Left kidney (tissue), 2 donors: ENCODE measurements around the gene ARL4A. TPM values are rescaled to one million over a fixed set of nuclear protein-coding genes. Genes with fewer than 3 reads are reported as not detected.

Experiments used
- DNase-seq: peaks from one replicate; pipeline ENCODE4 v3.0.0-alpha.2; 2013
- polyA plus RNA-seq: library from polyadenylated mRNA; unstranded; fragments of 120-200 nt; gene quantifications from one replicate; pipeline ENCODE4 v1.2.1, GENCODE V29; 2013; ENCODE audit not compliant: insufficient read length

The ARL4A gene
- polyA plus RNA-seq, 1 donor: 29.3 TPM

DNA sequence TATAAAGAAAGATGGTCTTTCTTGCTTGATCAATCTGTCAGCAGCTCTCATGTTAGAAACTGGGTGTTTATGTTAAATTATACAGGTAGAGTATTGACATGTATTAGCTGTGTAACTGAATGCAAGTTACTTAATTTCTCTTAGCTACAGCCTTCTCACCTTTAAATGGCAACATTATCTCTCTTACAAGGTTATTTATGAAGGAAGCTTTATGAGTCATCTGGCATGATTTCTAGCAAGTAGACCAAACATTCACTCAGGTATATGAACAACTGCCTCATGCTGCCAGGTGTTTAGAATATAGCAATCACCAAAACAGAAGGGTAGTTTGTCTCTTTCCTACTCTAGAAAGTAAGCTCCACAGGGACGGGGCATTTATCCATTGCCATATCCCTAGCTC, 8.5 kb downstream of the ARL4A start:
- no peak for DNase-seq

DNA sequence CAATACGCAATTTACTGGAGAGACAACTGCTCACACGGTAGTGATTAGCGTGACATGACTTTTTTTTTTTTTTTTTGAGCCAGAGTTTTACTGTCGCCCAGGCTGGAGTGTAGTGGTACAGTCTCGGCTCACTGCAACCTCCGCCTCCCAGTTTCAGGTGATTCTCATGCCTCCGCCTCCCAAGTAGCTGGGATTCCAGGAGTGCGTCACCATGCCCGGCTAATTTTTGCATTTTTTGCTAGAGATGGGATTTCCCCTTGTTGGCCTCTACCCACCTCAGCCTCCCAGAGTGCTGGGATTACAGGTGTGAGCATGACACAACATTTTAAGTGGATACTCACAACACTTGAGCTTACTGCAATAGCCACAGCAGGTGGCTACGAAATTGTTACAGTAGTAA, 11.9 kb downstream of the ARL4A start:
- DNase-seq: no peak

DNA sequence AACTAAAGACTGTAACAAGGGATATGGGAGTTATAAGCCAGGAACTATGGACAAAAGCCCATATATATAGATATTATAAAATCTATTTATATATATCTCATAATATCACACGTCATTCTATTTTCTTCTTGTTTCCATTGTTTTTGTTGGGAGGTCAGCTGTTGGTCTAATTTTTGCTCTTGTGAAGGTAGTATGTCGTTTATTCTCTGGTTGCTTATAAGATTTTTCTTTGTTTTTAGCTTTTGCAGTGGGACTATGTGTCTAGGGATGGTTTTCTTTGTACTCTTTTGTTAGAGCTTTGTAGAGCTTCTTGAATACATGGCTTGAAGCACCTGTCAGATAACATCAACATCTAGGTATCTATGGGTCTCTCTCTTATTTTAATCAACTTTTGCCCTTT, 14.0 kb downstream of the ARL4A start:
- no peak for DNase-seq

DNA sequence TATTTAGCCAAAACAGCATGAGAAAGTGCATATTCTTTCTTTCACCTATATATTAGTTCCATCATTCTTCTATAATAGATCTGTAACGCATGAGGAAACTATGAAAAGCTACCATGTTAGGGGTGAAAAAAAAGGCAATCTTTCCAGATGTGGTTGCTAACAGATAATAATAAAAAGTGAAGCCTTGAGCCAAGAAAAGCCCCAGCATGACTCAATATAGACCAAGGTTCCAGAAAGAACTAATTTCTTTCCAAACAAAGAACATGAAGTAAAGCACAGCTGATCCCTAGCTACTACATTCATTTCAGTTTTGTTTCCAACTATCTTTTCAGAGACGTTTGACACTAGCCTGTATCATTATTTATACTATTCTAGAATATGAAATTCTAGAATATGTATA, 16.4 kb downstream of the ARL4A start:
- DNase-seq: no peak

DNA sequence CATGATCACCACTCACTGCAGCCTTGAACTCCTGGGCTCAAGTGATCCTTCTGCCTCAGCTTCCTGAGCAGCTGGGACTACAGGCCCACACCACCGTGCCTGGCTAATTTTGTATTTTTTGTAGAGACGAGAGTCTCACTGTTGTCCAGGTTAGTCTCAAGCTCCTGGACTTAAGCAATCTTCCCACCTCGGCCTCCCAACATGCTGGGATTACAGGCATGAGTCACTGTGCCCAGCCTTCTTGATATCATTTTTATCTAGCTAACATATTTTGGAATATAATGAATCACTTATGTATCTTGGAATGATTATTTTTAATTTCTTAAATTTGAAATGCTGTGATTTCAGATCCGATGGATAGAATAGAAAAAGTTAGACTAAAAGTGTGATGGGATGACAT, 18.4 kb downstream of the ARL4A start:
- DNase-seq: no peak

DNA sequence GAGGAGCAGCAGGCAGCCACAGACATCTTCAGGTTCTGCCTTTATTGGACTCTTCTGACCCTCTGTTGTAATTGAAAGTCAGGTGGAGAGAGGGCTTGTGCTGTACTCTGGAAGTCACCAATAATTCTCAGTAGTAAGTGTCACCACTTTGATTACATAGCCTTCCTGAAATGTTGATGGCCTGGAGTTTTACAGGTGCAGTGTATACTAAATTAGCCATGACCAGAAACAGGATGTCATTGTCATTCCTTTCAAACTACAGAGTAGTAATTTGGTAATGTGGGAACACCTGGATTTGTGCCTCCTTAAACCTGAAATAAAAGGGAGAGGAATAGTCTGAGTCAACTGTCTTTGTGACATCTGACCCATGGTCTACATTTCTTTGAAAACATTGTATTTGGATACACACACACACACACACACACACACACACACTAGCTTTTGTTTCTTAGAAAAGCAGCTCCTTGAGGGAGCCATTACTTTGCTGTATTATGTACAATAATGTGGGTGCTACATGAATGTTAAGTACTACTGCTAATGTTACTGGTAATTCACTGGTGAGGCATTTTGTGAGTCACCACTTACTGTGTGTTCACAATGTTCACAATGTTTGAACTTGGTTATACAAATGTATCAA, 19.6 kb downstream of the ARL4A start:
- no peak for DNase-seq

DNA sequence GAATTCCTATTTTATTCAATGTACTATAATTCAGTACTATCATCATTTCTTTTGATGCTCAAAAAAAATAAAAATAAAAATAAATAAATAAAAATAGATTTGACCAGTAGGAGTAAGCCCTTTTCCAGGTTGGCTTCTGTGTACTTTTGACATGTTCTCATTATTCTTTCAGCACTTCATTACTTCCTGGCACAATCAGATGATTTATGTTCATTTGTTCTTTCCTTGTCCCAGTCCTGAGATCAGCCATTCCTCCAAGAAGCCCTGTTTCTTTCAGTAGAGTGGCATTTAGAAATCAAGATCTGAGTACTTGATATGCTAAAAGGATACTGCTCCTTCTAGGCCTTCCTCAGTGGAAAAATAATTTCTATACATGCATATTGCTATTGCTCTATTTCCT, 20.9 kb downstream of the ARL4A start:
- no peak for DNase-seq

DNA sequence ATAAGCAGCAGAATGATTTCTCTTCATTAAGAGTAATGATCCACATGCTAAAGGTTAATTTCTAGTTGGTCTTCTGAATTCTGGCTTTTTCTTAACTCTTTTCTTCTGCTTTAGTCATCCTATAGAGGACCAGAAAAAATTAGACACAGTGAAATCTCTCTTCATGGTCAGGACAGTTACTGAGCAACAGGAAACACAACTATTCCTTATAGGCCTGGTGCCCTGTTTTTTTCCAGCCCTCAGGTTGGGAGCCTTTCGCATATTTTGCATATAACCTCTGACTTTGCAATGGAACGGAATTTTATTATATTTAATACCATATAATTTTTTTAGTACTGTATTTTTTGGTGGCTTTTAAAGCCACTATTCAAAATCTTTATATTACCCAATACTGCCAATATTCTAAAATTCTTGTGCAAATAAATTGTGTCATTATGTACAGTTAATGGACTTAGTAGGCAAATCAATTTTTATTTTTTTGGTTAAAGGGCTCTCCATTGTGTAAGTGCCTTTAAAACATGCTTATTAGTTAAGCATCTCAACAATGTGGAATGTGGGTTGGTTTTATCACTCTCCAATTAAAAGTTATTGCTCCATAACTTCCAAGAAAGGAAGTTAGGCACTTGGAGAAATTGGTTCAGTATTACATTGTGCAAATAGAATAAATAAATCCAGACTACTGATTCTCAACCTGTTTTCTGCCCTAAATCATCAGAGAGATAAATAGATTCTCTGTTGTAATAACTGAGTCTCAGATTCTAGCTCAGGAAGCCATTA, 22.5 kb downstream of the ARL4A start:
- DNase-seq: no peak

DNA sequence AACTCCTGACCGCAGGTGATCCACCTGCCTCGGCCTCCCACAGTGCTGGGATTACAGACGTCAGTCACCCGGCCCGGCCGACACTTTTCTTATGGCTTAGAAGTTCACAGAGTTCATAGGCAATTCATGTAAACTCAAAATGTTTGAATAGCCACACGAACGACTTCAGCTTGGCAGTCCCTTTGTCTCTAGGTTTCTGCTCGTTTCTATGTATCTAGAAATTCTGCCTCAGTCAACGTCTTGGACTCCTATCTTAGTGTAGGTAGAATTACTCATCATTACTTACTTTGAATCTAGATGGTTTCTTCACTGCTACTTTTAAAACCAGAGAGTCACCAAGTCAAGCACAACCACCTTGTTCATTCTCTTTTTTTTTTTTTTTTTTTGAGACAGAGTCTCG, 23.7 kb downstream of the ARL4A start:
- no peak for DNase-seq

DNA sequence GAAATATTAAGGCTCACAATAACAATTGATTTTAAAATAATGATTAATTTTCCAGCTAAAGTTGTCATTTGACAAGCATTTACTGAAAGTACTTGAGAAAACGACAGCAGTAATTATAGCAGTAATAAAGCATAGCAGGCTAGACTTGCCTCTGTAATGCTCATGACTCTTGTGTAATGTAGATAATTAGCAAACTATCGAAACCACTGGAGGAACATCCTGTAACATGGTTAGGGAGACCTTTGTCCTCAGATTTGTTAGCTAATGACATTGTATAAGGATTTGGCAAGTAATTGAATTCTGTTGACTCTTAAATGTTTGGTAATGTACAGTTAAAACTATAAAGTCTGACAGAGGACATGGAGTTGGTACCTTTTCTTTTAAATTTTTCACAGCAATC, 24.8 kb downstream of the ARL4A start:
- DNase-seq: no peak

DNA sequence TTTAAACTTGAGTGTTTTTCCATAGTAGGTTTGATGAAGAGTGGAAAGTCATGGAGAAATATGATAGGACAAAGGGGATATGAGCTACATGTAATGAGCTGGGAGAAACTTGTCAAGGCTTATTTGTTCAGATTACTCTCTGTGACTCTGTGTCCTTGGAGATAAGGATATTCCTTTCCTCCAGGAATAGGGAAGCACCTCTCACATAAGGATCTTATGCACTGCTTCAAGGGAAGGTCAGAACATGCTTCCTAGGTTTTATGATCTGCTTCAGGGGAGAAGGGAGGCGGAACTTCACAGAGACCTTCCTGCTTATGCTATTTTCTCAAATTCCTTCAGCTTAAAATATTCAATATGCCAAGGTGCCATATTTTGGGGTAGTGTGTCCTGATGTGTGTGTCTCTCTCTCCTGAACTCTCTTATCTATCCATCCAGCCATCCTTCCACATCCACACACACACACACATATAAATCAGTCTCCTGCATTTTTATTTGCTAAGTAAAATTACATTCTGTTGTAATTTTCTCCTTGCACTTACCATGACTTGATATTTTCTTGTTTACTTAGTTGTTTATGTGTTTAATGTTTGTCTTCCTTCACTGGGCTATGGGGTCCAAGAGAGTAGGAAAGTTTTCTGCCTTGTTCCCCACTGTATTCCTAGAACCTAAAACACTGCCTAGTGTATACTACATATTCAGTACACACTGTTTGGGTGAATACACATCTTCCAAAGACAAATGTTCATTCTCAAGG, 26.4 kb downstream of the ARL4A start:
- DNase-seq: no peak

DNA sequence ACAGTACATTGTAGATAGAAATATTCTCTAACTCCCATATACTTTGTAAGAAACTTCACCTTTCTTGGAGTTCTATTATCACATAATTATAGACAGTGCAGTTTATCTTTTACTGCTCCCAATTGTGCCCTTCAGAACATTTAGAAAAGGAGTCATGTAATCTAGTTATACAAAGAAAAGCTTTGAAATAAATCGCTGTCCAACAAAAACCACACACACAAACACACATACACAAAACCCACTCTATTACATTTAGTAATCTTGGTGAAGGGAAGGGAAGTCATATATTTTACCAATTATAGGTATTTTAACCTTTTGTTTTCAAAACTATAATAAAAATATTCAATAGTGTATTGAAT, 26.9 kb downstream of the ARL4A start:
- DNase-seq: no peak

DNA sequence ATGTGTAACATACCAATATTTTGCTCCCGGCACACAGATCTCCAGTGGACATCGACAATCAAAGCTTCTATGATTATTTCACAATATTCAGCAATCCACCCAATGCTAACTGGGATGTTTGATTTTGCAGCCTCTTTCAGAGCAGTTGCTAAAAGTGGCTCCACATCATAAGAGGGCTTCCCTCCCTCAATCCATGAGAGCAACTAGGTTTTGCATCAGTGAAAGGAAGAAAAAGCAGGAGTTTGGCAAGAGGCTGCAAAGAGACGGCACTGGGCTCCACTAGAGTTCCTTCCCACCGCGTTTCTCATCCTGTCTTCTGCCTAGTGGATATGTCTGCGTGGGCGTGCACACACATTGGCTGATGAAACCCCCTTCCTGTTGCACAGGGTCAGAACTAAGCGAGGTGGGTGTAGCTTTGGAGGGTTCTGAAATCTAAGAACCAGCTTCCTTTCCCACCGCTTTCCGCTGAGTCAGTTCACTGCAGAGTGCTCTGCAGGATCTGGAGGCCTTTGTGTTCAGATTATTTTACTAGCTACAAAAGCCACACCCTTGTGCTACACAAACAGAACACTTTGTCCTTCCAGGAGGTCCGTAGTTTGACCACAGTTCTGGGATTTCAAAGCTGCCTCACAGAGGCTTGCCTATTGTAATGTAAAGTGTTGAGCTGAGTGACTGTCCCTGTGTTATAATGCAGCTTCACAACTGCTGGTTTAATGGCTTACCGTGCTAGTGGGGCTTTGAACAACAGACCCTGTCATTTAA, 28.1 kb downstream of the ARL4A start:
- DNase-seq: peak; percentile 44

DNA sequence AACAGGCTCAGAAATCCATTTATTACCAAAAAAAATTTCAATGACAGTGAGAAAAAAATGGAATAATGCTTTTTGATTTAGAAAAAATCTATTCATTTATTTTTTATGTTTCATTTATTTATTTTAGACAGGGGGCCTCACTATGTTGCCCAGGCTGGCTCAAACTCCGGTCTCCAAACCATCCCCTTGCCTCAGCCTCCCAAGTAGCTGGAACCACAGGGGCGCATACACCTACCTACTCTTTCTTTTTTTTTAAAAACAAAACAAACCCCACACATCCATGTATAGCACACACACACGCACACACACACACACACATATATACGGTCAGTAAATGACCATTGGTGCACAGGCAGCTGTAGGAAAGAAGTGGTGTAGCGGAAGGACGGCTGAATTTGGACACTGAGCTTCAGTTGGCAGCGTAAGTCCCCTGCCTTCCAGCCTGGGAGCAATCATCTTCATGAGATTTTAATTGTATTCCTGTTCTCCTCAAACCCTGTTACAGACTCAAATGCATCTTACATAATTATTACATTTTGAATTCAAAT, 28.8 kb downstream of the ARL4A start:
- DNase-seq: no peak

DNA sequence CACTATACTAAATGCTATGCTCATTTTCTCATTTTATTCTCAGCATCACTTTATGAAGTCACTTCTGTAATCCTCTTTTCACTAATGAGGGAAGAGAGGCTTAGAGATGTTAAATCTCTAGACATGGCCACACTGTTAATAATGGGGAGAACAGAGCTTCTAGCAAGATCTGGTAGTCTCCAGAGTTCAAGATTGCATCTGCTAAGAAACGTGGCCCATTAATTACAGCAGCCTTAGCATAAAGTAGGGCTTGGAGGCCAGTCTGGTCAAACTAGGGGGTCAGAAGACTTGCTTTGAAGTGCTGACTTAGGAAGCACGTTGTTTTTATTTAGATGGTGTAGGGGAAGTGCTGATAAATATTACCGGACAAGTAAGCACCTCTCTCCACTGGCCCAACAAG, 29.3 kb downstream of the ARL4A start:
- no peak for DNase-seq

DNA sequence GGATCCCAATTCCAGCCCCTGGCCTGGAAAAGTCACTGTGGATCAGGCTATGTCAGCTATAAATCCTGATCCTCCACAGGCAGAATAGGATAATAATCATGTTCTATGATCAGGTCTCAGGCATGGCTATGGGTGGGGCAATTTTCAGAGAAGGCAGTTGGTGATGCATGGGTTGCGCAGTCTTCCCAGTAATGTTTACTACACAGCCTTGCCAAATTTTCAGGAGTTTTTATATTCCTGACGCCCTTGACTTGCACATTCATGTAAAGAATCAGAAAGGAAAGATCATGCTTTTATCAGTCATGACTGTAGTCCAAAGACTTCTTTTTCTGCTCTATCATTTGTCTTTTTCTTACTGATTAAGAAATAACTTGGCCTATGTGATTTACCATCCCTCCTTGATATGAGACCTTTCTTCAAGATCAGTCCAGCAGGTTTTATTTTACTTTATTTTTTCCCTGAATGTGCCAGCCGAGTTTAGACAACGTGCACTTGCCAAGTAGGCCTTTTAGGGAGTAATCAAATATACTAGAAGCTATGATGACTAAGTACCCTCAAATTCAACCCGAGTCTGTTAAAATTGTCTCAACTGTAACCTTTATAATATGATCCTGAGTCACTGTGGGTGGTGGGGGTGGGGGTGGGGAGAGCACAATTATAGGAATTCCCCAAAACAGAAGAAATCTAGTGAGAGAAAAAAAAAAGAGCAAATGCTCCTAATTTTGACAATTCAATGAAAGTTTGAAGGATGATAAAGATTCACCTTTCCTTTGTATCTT, 31.9 kb downstream of the ARL4A start:
- DNase-seq: no peak

DNA sequence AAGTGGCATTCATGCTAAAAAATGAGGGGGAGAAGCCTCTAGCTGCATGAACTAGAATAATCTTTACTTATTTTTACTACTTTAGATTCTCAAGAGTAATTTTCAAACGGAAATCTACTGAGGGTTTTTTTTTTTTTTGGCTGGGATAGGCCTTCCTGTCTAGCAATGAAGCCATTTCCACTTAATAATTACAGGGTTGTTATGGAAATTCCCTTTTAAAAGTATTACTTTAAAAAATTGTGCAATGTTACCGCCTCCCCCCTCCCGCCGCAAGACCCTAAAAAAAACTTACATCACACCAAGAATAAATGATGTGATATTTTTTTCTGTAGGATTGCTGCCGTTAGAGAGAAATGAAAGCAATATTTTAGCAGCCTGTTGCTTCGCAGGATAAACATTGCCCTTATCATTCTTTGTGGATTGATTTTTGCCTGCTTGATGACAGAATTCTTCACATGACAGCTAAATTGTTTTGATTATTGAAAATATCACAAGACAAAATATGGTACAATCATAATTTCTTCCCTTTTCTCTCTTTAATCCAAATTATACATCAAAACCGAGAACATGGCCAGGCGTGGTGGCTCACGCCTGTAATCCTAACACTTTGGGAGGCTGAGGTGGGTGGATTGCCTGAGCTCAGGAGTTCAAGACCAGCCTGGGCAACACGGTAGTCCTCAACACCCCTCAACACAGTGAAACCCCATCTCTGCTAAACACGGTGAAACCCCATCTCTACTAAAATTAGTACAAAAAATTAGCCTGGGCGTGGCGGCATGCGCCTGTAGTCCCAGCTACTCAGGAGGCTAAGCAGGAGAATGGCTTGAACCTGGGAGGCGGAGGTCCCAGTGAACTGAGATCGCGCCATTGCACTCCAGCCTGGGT, 32.8 kb downstream of the ARL4A start:
- DNase-seq: no peak

DNA sequence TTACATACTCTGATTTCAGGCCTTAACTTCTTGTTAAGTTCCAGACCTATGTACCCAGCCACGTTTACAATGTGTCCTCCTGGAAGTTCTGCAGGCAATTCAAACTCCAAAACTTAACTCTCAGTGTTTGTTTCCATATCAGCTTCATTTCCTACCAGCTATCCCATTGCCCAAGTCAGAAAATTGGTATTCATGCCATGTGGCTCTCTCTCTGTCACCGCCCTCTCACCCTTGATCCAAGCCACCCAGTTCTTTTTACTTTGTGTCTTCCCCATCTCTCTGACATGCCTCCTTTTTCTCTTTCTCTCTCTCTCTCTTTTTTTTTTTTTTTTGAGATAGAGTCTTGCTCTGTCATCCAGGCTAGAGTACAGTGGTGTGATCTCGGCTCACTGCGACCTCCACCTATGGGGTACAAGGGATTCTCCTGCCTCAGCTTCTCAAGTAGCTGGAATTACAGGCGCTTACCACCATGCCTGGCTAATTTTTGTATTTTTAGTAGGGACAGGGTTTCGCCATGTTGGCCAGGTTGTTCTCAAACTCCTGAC, 33.9 kb downstream of the ARL4A start:
- no peak for DNase-seq

DNA sequence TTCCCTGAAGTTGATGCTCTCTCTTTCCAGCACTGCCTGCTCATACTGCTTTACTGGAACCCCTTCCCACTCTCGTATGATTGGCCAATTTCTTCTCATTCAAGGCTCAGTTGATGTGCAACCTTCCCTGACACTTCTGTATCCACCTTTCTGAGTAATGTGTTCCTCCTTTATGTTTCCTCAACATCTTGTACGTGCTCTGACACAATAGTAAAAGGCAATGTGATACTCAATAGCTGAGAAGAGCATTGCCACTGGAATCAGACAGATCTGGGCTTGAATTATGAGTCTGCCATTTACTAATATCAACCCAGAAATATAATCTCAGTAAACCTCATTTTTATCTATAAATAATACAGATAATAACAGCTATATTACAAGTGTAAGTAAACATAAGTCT, 34.7 kb downstream of the ARL4A start:
- no peak for DNase-seq
